Astrocyte of the cerebellum (primary cell): ENCODE results near the gene BLACAT1.
A peak's percentile ranks its signal among the peaks of the same experiment; 100 is the strongest.

Source experiments
- DNase-seq: peaks from one replicate; pipeline ENCODE4 v3.0.0-alpha.2; 2011; ENCODE audit warnings: low read depth
- H3K4me3 ChIP-seq: 2 replicates; pipeline ENCODE4 v1.5.1; 2011; ENCODE audit warnings: mild to moderate bottlenecking, low read depth, low read length, moderate library complexity
- in situ Hi-C: cut with HindIII; loops from 2 replicates; pipeline ENCODE4 v1.10.0; 2017; ENCODE audit warnings: low sequenced_read_pairs
- TF ChIP-seq, protein P1 (sequence below): IDR thresholded peaks from 2 replicates; pipeline ENCODE4 v1.5.1; 2012; ENCODE audit warnings: low read length, low read depth, moderate library complexity, mild to moderate bottlenecking; ENCODE audit errors: missing control alignments

BLACAT1 gene

DNA sequence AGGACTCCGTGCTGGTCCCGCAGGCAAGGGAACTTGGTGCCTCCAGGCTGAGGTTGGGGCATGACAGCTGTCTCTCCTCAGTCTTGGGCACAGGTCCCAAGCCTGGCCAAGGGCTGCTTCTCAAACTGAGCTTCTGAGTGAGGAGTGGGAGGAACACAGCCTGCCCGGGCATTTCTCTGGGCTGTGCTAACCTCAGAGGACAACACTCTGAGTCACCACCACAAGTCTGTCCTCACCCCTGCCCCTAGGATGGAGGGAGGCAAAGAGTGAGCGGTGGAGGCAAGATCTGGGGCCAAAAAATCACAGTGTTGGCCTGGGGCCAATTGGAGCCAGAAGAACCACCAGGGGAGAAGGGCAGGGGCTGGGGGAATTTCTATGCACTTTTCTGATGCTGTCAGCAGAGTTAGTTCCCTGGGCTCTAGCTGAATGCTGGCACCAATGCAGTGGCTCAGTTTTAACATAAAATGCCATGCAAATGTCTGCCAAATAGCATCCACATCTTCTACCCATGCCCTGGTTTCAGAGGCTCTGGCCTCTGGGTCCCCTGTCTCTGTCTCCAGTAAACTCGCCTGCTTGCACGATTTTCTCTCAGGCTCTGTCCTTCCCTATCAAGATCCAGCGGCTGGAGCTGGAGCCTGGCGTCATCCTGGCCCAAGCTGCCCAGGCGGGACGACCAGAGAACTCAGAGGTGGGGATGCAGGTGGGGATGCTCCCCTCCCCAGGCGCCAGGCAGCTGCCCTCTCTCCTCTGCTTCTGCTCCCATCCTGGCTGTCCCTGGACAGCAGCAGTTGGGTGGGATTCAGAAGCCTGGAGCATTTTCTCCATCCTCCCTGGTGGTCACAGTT is 37.6 kb upstream of the BLACAT1 start:
- TF ChIP-seq, protein P1, sequence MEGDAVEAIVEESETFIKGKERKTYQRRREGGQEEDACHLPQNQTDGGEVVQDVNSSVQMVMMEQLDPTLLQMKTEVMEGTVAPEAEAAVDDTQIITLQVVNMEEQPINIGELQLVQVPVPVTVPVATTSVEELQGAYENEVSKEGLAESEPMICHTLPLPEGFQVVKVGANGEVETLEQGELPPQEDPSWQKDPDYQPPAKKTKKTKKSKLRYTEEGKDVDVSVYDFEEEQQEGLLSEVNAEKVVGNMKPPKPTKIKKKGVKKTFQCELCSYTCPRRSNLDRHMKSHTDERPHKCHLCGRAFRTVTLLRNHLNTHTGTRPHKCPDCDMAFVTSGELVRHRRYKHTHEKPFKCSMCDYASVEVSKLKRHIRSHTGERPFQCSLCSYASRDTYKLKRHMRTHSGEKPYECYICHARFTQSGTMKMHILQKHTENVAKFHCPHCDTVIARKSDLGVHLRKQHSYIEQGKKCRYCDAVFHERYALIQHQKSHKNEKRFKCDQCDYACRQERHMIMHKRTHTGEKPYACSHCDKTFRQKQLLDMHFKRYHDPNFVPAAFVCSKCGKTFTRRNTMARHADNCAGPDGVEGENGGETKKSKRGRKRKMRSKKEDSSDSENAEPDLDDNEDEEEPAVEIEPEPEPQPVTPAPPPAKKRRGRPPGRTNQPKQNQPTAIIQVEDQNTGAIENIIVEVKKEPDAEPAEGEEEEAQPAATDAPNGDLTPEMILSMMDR = no peak
- peak; percentile 59 for DNase-seq
- in situ Hi-C loops = no loop called here
- no peak overlapping the region for H3K4me3 ChIP-seq

DNA sequence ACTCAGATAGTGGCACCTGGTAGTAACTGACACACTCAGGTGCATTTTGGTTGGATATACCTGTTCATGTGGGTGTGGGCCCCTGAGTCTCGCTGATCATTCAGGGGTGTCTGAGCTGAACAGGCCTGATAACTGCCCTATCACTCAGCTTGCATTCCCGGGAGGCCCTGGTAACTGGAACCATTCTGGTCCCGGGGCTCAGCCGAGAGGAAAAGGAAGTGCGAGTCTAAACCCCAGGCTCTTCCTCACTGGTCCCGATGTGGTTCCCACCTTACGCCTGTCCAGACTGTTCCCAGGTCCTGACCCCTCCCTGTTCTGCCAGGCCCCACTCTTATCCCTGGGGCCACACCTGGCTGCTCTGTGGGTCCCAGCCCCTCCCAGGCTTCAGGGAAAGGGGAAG is 36.9 kb upstream of the BLACAT1 start:
- TF ChIP-seq, protein P1 = no peak
- in situ Hi-C loops = no loop called here
- no peak for DNase-seq
- no peak overlapping the region for H3K4me3 ChIP-seq

- TF ChIP-seq, protein P1 = no peak
- DNase-seq = no peak
- in situ Hi-C loops = no loop called here
- H3K4me3 ChIP-seq = no peak overlapping the region
Observed at GRCh38 chr1:205492201-205492667, 36.4 kb upstream of the BLACAT1 start.

DNA sequence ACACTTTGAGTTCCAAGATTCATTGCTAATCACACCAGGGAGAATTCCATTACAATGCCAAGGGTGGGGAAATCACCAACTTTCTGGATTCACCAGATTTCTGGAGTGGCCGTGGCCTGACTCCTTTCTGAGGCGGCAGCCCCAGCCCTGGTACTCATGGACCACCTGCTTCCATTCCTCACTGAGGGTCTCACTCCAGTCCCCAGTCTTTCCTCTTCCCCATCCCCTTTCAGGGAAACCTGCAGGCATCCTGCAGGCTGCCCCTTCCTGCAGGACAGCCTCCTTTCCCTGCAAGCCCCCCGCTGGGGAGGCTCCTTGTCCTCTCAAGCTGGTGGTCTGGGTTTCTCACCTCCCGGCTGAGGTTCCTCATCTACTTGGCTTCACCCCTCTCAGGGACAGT is 35.9 kb upstream of the BLACAT1 start:
- in situ Hi-C loops = no loop called here
- no peak for DNase-seq
- TF ChIP-seq, protein P1 = no peak
- H3K4me3 ChIP-seq = no peak overlapping the region

DNA sequence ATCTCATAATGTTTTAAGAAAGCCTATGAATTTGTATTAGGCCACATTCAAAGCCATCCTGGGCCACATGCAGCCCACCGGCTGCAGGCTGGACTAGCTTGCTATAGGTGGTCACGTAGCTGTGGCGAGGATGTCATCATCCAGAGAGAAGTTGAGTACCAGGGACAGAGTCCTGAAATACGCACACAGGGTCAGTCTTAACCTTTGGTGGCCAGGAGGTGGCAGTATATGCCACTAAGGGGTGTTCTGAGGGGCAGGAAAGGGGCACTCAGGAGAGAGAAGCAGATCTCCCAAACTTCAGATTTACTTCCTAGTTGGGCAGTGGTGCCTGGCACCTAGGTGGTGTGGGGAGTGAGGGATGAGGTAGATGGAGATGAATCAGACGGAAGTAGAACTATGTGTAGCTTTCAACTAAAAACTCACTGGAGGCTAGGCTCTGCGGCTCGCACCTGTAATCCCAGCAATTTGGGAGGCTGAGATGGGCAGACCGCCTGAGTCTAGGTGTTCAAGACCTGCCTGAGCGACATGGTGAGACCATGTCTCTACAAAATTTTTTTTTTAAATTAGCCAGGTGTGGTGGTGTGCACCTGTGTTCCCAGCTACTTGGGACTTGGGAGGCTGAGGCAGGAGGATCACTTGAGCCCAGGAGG is 32.4 kb upstream of the BLACAT1 start:
- no peak overlapping the region for H3K4me3 ChIP-seq
- in situ Hi-C loops = no loop called here
- TF ChIP-seq, protein P1 = peak; percentile 85
- peak; percentile 24 for DNase-seq

- TF ChIP-seq, protein P1 = no peak
- H3K4me3 ChIP-seq = no peak overlapping the region
- in situ Hi-C loops = no loop called here
- DNase-seq = no peak
Observed at GRCh38 chr1:205486258-205486657, 30.4 kb upstream of the BLACAT1 start.
